Bone marrow (tissue), 2 donors: Measurements from ENCODE around the gene APOA1.
"Not testable (repeated sequence)": the region's sequence is repeated elsewhere in the genome, so short reads cannot be mapped to it uniquely, and the experiment has no call there.

Experiments
- DNase-seq, 2 donors: peaks; one replicate each; lab custom pipeline; 2025; lab: John Stamatoyannopoulos, UW

The APOA1 gene

GRCh38 chr11:116857936-116858335 lies 20.5 kb upstream of the APOA1 start:
- DNase-seq, result no peak

- no peak for DNase-seq
Observed at GRCh38 chr11:116857316-116857715, 19.9 kb upstream of the APOA1 start.

DNA sequence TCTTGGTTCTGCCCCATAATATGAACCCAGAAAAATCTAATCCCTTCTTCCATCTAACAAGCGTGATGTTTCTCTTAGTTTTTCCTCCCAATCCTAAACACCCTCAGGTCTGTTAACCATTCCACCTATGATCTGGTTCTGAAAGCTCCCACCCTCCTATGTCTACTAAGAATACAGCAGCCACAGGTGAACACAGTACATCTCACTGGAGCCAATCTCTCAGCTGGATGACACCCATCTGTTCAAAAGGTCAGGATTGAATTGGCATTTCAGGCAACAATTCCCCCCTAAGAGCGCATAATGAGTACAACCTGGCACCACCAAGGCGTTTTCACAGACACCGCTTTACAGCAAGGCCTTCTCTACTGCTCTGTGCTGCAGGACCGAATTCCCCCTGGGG lies 19.0 kb upstream of the APOA1 start:
- DNase-seq, result no peak

- no peak for DNase-seq
Observed at GRCh38 chr11:116855413-116855812, 18.0 kb upstream of the APOA1 start.

GRCh38 chr11:116853461-116854073 lies 16.1 kb upstream of the APOA1 start:
- peak; percentile 22 to 96 for DNase-seq

DNA sequence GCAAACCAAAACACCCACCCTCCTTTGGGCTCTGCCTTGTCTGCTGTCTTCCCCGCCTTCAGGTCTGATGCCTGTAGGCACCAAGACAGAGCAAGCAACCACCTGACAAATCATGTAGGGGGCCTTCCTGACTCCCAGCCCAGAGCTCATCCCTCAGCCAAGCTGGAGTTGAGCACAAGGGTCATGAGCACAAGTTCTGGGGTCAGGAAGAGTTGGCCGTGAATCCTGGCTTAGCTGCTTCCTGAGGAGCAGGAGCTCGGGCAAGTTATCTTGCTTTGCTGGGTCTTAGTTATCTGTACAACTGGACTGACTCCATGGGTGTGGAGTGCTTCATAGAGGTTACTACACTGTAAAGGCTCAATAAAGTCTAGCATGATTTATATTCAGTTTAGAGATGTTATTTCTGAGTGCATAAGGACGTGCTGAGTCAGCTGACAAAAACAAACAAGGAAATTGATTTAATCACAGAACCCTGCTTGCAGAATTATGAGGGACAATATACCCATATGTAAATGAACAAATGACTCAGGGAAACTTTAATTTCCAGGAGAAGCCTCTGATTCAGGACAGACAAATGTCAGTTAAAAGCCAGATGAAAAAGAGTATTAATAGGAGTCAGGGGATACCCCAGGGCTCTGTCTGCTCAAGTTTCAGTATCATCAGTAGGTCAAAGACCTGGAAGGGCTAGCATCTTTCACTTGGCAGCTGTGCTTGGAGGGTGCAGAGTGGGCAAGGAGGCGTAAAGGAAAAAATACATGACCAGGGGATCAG lies 15.0 kb upstream of the APOA1 start:
- no peak for DNase-seq

DNA sequence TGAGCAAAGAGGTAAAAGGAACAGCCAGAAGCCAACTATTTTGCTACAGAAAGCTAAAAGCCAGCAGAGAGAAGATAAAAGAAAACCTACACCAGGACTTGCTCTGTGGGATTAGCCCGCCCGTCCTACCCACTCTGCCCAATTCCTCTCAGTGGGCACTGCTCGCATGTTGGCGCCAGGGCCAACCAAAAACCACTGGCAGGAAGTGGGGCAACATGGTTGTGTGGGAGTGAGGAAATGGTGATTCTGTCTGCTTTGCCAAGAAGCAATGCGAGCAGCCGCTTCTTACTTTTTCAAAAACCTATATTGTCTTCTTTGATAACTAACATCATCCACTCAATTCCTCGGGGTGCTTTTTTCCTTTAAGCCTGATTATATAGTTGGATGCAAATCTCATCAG lies 14.2 kb upstream of the APOA1 start:
- DNase-seq, result peak in 1 of 2 donors; percentile 88

GRCh38 chr11:116849486-116849885 lies 12.1 kb upstream of the APOA1 start:
- DNase-seq, result peak in 1 of 2 donors; percentile 94

DNA sequence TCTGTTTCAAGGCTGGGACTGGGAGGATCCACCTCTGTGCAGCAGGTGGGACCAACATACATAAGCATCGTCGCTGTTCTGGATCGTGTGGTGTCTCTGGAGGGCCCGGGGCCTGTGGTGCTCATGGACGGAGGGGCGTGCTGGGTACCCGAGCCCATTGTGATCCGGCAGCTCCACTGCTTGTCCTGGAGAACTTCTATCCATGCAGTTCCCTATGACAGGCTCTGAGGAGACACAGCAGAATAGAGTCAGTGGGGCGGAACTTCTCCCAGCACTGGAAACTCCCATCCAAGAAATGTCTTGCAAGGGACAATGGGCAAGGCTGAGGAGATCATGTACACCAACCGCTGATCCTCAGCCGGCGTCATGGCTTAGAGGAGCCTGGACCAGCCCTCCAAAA lies 11.6 kb upstream of the APOA1 start:
- DNase-seq, result no peak

DNA sequence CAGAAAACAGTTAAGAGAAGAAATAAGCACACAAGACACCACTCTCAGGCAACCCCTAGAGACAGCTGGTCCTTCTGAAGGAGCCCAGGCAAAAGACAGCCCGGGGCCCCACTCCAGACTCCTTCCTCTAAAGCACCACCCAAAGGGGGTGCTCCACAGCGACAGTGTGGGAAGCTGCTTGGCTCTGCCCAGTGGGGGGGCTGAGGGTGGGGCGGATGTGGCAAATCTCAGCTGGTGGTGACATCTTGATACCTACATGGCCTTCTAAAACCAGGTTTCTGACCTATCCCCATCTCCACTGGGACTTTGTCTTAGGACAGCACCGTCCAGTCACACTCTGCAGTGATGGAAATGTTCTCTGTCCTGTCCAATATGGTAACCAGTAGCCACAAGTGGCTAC lies 10.2 kb upstream of the APOA1 start:
- no peak for DNase-seq

DNA sequence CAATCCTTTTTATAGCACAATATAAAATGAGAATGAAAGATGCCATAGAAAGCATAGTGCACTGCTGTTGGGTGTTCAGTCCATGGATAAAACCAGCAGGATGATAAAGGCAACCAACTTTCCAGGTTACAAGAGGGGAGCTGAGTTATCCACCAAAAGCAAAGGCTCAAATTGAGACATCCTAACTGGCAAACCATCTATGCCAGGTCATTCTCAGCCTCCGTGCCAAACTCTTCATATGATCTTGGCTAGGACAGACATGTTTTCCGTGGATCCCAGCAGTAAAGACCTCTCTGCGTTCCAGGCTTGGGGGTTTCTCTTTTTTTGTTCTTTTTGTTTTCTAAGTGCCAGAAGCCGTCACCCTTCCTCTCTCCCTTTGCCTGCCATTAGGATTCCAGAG lies 7.3 kb upstream of the APOA1 start:
- DNase-seq, result no peak

DNA sequence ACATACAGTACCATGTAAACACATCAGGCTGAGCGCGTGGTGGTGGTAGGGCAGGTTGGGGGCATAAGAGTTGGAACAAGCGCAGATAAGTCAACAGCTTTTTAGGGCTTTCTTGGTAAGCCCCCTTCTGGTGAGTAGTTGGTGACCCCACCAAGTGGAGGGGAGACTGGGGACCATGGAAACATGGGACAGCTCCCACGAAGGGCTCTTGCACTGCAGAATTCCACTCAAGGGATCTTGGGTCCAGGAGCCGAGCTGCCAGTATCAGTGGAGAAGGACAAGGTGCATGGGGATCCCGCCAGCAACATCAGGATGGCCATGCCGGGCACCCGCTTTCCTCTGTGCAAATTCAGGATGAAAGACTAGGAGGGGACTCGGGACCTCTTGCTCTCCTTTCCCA lies 6.2 kb upstream of the APOA1 start:
- DNase-seq, result no peak

GRCh38 chr11:116842909-116843308 lies 5.5 kb upstream of the APOA1 start:
- DNase-seq, result no peak

GRCh38 chr11:116842117-116842516 lies 4.7 kb upstream of the APOA1 start:
- no peak for DNase-seq

DNA sequence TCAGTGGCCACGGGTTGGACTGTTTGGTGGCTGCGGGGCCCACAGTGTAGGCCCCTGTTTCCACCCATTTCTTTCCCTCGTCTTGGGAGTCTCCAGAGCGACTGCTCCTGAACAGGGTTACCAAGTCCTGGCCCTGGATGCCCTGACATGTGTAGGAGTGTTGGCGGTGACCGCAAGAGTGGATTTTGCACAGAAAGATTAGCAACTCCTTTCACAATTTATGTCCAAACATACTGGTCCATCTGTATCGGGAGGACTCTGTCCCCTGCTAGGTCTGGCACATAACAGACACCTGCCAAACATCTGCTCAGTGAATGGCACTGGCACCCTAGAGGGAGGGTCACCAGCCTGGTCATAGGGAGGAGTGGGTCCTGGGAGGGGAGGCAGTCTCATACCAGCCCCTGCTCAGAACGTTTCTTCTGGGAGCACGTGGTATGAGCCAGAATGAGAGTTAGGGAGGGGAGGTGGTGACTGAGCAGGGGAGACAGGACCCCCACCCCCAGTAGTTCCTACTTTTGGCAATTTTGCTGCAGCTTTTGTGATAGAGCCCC lies 3.4 kb upstream of the APOA1 start:
- DNase-seq, result no peak

DNA sequence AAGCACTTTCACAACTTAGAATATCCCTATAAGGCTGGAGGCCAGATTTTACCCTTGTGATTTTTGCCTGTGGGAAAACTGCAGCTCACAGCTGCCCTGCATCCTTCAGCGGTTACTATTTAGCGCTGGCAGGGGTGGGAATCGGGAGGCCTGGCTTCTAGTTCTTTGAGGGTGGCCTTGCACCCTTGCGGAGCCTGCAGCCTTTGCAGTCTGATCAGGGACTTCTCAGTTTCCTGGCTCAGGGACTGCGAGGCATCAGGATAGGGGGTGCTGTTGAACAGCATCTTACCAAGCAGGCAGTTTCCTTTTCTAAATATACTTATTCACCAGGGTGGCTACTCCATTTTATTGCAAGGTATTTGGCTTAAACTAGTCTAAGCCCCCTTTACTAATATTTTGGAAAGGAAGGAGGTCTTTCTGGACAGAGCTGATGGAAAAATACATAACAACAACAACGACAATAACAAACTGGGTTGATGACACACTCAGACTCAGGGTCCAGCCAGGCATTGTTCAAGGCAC lies 2.9 kb upstream of the APOA1 start:
- no peak for DNase-seq

- no peak for DNase-seq
Observed at GRCh38 chr11:116838321-116839084, 1.1 kb upstream of the APOA1 start.

DNA sequence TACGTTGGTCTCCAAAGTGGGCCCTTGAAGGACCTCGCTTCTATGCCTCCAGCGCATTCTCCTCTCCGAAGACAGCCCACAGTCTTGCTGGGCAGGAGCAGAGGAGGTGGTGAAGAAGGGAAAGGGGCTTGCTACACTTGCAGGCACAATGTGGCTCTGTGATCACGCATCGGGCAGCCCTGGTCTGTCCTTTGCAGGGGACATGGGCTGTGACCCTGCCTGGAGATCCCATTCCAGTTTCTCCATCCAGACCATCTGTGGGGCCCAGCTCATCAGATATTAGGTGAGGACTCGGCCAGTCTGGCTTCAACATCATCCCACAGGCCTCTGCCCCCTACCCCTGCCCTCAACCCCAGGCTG lies 810 bp downstream of the APOA1 start:
- DNase-seq, result no peak

DNA sequence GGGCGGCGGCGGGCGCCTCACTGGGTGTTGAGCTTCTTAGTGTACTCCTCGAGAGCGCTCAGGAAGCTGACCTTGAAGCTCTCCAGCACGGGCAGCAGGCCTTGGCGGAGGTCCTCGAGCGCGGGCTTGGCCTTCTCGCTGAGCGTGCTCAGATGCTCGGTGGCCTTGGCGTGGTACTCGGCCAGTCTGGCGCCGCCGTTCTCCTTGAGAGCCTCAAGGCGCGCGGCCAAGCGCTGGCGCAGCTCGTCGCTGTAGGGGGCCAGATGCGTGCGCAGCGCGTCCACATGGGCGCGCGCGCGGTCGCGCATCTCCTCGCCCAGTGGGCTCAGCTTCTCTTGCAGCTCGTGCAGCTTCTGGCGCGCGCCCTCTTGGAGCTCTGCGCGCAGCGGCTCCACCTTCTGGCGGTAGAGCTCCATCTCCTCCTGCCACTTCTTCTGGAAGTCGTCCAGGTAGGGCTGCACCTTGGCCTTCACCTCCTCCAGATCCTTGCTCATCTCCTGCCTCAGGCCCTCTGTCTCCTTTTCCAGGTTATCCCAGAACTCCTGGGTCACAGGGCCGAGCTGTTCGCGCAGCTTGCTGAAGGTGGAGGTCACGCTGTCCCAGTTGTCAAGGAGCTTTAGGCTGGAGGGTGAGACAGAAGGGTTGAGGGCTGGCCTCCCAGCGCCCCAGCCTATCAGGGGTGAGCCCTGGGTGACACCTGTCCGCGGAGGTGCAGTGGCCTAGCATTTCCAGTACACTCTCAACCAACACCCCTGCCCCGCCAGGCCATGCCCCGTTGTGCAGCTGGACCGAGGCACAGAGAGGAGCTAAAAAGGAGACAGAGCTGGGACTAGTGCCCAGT lies 1.4 kb downstream of the APOA1 start:
- DNase-seq, result peak; percentile 70 to 73

- DNase-seq, result peak; percentile 55 to 76
Observed at GRCh38 chr11:116835042-116835772, 2.2 kb downstream of the APOA1 start.

- DNase-seq, result not testable (repeated sequence)
Observed at GRCh38 chr11:116834535-116835041, 2.8 kb downstream of the APOA1 start.
